PC-3 (cell line): ENCODE measurements around the gene SPSB4.

ENCODE experiments used
- CTCF ChIP-seq: fragments of 300-600 bp; sonication (generic); conservative IDR thresholded peaks from 2 replicates; pipeline ENCODE4 v1.5.1; 2017; ENCODE audit warnings: antibody characterized with exemption, low read depth, mild to moderate bottlenecking, low read length
- EZH2 ChIP-seq: fragments of 300-600 bp; sonication (generic); IDR thresholded peaks from one replicate; pipeline ENCODE4 v1.6.1; 2017; ENCODE audit warnings: antibody characterized with exemption, mild to moderate bottlenecking, low read length; ENCODE audit not compliant: unreplicated experiment
- EZH2phosphoT487 ChIP-seq: fragments of 300-600 bp; sonication (generic); IDR thresholded peaks from 2 replicates; pipeline ENCODE4 v1.6.1; 2018; ENCODE audit warnings: mild to moderate bottlenecking, antibody characterized with exemption, low read length, borderline replicate concordance

- TF ChIP-seq EZH2phosphoT487 (no peak), CTCF (no peak), EZH2 (no peak)
Measured at GRCh38 chr3:141039589-141039988, 11.6 kb upstream of the SPSB4 start.
